H1 (cell line): ENCODE results near the gene TMEM9B. TPM values are rescaled to one million over a fixed set of nuclear protein-coding genes. Genes with fewer than 3 reads are reported as not detected.

Experiments
- CTCF ChIA-PET: fragments of 300-600 bp; sonication (Branson Sonifier 250); formaldehyde crosslinking; loops from one replicate; lab custom pipeline; 2021; ENCODE audit not compliant: partially characterized antibody; lab: Charles Lee
- POLR2A ChIA-PET: fragments of 300-600 bp; sonication (Branson Sonifier 250); formaldehyde crosslinking; loops from one replicate; lab custom pipeline; 2021; ENCODE audit warnings: inconsistent platforms; ENCODE audit not compliant: partially characterized antibody; lab: Charles Lee
- DNase-seq, 2 experiments: peaks; one replicate each; pipeline versions ENCODE4 v3.0.0 to v3.0.0-alpha.2; 2010 to 2022; ENCODE audit warnings: low spot score in 2 of 2, low read depth in 1 of 2, mixed read lengths in 1 of 2
- FAIRE-seq: peaks from 2 replicates; lab custom pipeline; 2011; peaks lifted over from hg19 to GRCh38; lab: Jason Lieb, UNC
- H2AFZ ChIP-seq: 2 replicates; pipeline ENCODE4 v1.8.1; 2012; ENCODE audit warnings: low read length, inconsistent platforms
- H2AK5ac ChIP-seq: 2 replicates; pipeline ENCODE4 v1.6.1; 2013; ENCODE audit warnings: low read depth, low read length
- H2BK120ac ChIP-seq: replicated peaks from 2 replicates; pipeline ENCODE3; 2013; ENCODE audit warnings: low read depth, low read length, inconsistent platforms
- H2BK12ac ChIP-seq: 2 replicates; pipeline ENCODE4 v1.6.1; 2013; ENCODE audit warnings: low read depth, low read length
- H2BK15ac ChIP-seq: 2 replicates; pipeline ENCODE4 v1.6.1; 2013; ENCODE audit warnings: low read length
- H2BK20ac ChIP-seq: 2 replicates; pipeline ENCODE4 v1.6.1; 2013; ENCODE audit warnings: low read length
- H2BK5ac ChIP-seq: 2 replicates; pipeline ENCODE4 v1.6.1; 2013; ENCODE audit warnings: low read depth, low read length
- H3K14ac ChIP-seq: 2 replicates; pipeline ENCODE4 v1.6.1; 2013; ENCODE audit warnings: inconsistent platforms; ENCODE audit not compliant: insufficient read length
- H3K18ac ChIP-seq: 2 replicates; pipeline ENCODE4 v1.6.1; 2013; ENCODE audit warnings: low read length; ENCODE audit errors: extremely low read depth
- H3K23ac ChIP-seq: 2 replicates; pipeline ENCODE4 v1.6.1; 2013; ENCODE audit warnings: inconsistent platforms; ENCODE audit not compliant: insufficient read length
- H3K23me2 ChIP-seq: 2 replicates; pipeline ENCODE4 v1.6.1; 2013; ENCODE audit warnings: low read depth, low read length
- H3K27ac ChIP-seq: 2 replicates; pipeline ENCODE4 v1.6.1; 2011; ENCODE audit warnings: low read depth, low read length, inconsistent platforms
- H3K27me3 ChIP-seq, 4 experiments: replicated peaks in 1 of 4; 1 replicate in 1 of 4; 2 replicates in 3 of 4; pipeline versions ENCODE4 v1.6.1 to v1.8.1; 2011 to 2013; ENCODE audit warnings: low read length in 3 of 4, mild to moderate bottlenecking in 3 of 4, inconsistent platforms in 2 of 4, mixed read lengths in 2 of 4, moderate library complexity in 1 of 4; ENCODE audit not compliant: control insufficient read depth in 3 of 4, insufficient read depth in 3 of 4; ENCODE audit errors: extremely low read depth in 1 of 4
- H3K36me3 ChIP-seq, 4 experiments: 2 replicates each; pipeline versions ENCODE4 v1.6.1 to v1.8.1; 2011 to 2013; ENCODE audit warnings: mild to moderate bottlenecking in 4 of 4, low read length in 3 of 4, moderate library complexity in 2 of 4, control low read depth in 1 of 4, inconsistent platforms in 1 of 4; ENCODE audit not compliant: insufficient read depth in 4 of 4, control insufficient read depth in 2 of 4
- H3K4ac ChIP-seq: replicated peaks from 2 replicates; pipeline ENCODE3; 2013; ENCODE audit warnings: low read length, low read depth, mixed read lengths, inconsistent platforms; ENCODE audit not compliant: insufficient read length
- H3K4me1 ChIP-seq, 4 experiments: replicated peaks in 1 of 4; 1 replicate in 1 of 4; 2 replicates in 3 of 4; pipeline versions ENCODE4 v1.6.1 to v1.8.1; 2011 to 2013; ENCODE audit warnings: low read length in 3 of 4, inconsistent platforms in 2 of 4, mixed read lengths in 1 of 4; ENCODE audit not compliant: insufficient read depth in 4 of 4, control insufficient read depth in 3 of 4
- H3K4me2 ChIP-seq, 2 experiments: 2 replicates each; pipeline versions ENCODE4 v1.6.1 to v1.8.1; 2011 to 2013; ENCODE audit warnings: low read depth in 2 of 2, low read length in 2 of 2, control low read depth in 1 of 2, inconsistent platforms in 1 of 2, mild to moderate bottlenecking in 1 of 2; ENCODE audit not compliant: insufficient read depth in 1 of 2
- H3K4me3 ChIP-seq, 4 experiments: fragments of 200-600, 300-600 bp in 1 of 4; sonication (generic), shearing (Covaris generic), sonication (Bioruptor Twin) in 1 of 4; 2 replicates each; pipeline versions ENCODE4 v1.5.1 to v1.8.1; 2011 to 2016; ENCODE audit warnings: low read length in 4 of 4, low read depth in 3 of 4, control low read depth in 2 of 4, inconsistent platforms in 2 of 4, mild to moderate bottlenecking in 2 of 4, mixed read lengths in 1 of 4, moderate library complexity in 1 of 4; ENCODE audit not compliant: insufficient read depth in 2 of 4; ENCODE audit errors: extremely low read depth in 1 of 4
- H3K56ac ChIP-seq: replicated peaks from 2 replicates; pipeline ENCODE3; 2013; ENCODE audit warnings: low read depth, mild to moderate bottlenecking, mixed read lengths, low read length, inconsistent platforms; ENCODE audit not compliant: insufficient read length
- H3K79me1 ChIP-seq: 2 replicates; pipeline ENCODE4 v1.6.1; 2013; ENCODE audit warnings: low read depth, low read length, control low read depth
- H3K79me2 ChIP-seq, 2 experiments: 2 replicates each; pipeline versions ENCODE4 v1.6.1 to v1.8.1; 2012 to 2013; ENCODE audit warnings: low read length in 2 of 2, mild to moderate bottlenecking in 2 of 2, inconsistent platforms in 1 of 2; ENCODE audit not compliant: insufficient read depth in 2 of 2, control insufficient read depth in 1 of 2
- H3K9ac ChIP-seq, 4 experiments: replicated peaks in 1 of 4; 1 replicate in 1 of 4; 2 replicates in 3 of 4; pipeline versions ENCODE4 v1.6.1 to v1.8.1; 2011 to 2013; ENCODE audit warnings: low read depth in 3 of 4, low read length in 3 of 4, control low read depth in 2 of 4, mild to moderate bottlenecking in 2 of 4, moderate library complexity in 2 of 4, inconsistent platforms in 1 of 4; ENCODE audit errors: extremely low read depth in 1 of 4
- H3K9me3 ChIP-seq, 2 experiments: 2 replicates each; pipeline versions ENCODE4 v1.6.1 to v1.8.1; 2012 to 2013; ENCODE audit warnings: mild to moderate bottlenecking in 2 of 2, moderate library complexity in 2 of 2, control low read depth in 1 of 2, inconsistent platforms in 1 of 2, low read depth in 1 of 2, low read length in 1 of 2, mixed read lengths in 1 of 2; ENCODE audit not compliant: insufficient read depth in 2 of 2
- H4K20me1 ChIP-seq, 2 experiments: replicated peaks in 1 of 2; 2 replicates each; pipeline versions ENCODE3 to v1.8.1; 2011 to 2013; ENCODE audit warnings: inconsistent platforms in 2 of 2, low read length in 2 of 2, mild to moderate bottlenecking in 1 of 2; ENCODE audit not compliant: insufficient read depth in 2 of 2, control insufficient read depth in 1 of 2
- H4K5ac ChIP-seq: 2 replicates; pipeline ENCODE4 v1.6.1; 2013; ENCODE audit warnings: low read length, low read depth, mixed read lengths, inconsistent platforms; ENCODE audit not compliant: insufficient read length
- H4K8ac ChIP-seq: 2 replicates; pipeline ENCODE4 v1.8.0; 2013; ENCODE audit warnings: mild to moderate bottlenecking, moderate library complexity, low read length, inconsistent platforms; ENCODE audit not compliant: insufficient read depth; ENCODE audit errors: extremely low read depth
- H4K91ac ChIP-seq: replicated peaks from 2 replicates; pipeline ENCODE3; 2013; ENCODE audit warnings: low read length, mixed read lengths, inconsistent platforms; ENCODE audit not compliant: insufficient read length
- CREB1 ChIP-seq: IDR thresholded peaks from 2 replicates; pipeline ENCODE4 v1.6.1; 2012; ENCODE audit warnings: inconsistent platforms
- JUN ChIP-seq: IDR thresholded peaks from 2 replicates; pipeline ENCODE4 v1.6.1; 2011; ENCODE audit warnings: low read depth, mild to moderate bottlenecking, improper control_type of control experiment, low read length
- JUND ChIP-seq: IDR thresholded peaks from 2 replicates; pipeline ENCODE4 v1.6.1; 2011; ENCODE audit warnings: mild to moderate bottlenecking, improper control_type of control experiment, low read length
- NRF1 ChIP-seq: IDR thresholded peaks from 2 replicates; pipeline ENCODE4 v1.6.1; 2011; ENCODE audit warnings: mild to moderate bottlenecking, low read depth, low read length, improper control_type of control experiment
- SP2 ChIP-seq: IDR thresholded peaks from 2 replicates; pipeline ENCODE4 v1.6.1; 2012; ENCODE audit warnings: mild to moderate bottlenecking, low read length, inconsistent platforms
- TAF7 ChIP-seq: optimal IDR thresholded peaks from 2 replicates; pipeline ENCODE3; 2011; ENCODE audit warnings: low read depth, mild to moderate bottlenecking, inconsistent platforms, low read length, moderate library complexity, borderline replicate concordance
- YY1 ChIP-seq: IDR thresholded peaks from 2 replicates; pipeline ENCODE4 v1.6.1; 2011; ENCODE audit warnings: low read depth, mild to moderate bottlenecking, low read length
- whole genome bisulfite sequencing, 2 experiments: shearing (Covaris generic) in 1 of 2; methylation state at CpG; one replicate each; pipeline versions ENCODE4 v1.1.6 to v1.1.7; 2013 to 2015; ENCODE audit warnings: low lambda C conversion rate in 2 of 2, mixed read lengths in 2 of 2, inconsistent platforms in 1 of 2, low coverage in 1 of 2, missing lambda C conversion rate in 1 of 2; ENCODE audit not compliant: insufficient replicate concordance in 2 of 2, insufficient coverage in 1 of 2, insufficient read length in 1 of 2; ENCODE audit errors: extremely low coverage in 1 of 2, missing lambda C conversion rate in 1 of 2; 5-methylcytosine and 5-hydroxymethylcytosine counted together
- polyA plus RNA-seq, 7 experiments: library from polyadenylated mRNA; depleted of rRNA in 3 of 7; stranded (reverse) in 5 of 7; unstranded in 2 of 7; fragments of >200 nt in 5 of 7; fragments of 200-250 nt in 2 of 7; gene quantifications; 1 replicate in 5 of 7; 2 replicates in 1 of 7; 4 replicates in 1 of 7; pipeline versions ENCODE4 v1.2.1 to v1.2.3, GENCODE V29; 2011 to 2013; ENCODE audit warnings: missing spikeins in 2 of 7, mixed read lengths in 2 of 7
- total RNA-seq: library from RNA; stranded (reverse); fragmentation: NEBNext Ultra II Directional; extraction: Animal tissue kit (Norgen Biotek cat#: 25700); gene quantifications from 2 replicates; pipeline ENCODE4 v1.2.1, GENCODE V29; 2021

The TMEM9B gene
- total and polyA plus RNA-seq, 2 of the 8 experiments (the other 6 are each of a cell fraction or from before 2014, with no cell fraction given), result 8.3 to 9.4 TPM

- no peak overlapping the region for H2BK12ac ChIP-seq
- H3K27ac ChIP-seq, result no peak overlapping the region
- ChIA-PET POLR2A (interaction anchor here (0.6 to 1.4 kb wide), 4 partner anchors 9 to 1377 kb away, joined by 3 read pairs; partner anchors contain the start of gene TMEM9B), CTCF (interaction anchor here (0.5 to 3.4 kb wide), 6 partner anchors 11 to 75 kb away, joined by 3 to 20 read pairs (median 7); no protein-coding TSS in a partner anchor)
- no peaks in the 10 kb centered on the region for H3K4me1 ChIP-seq
- H3K9me3 ChIP-seq, result no peaks in the 10 kb centered on the region
- no peak for TF ChIP-seq CREB1
- TF ChIP-seq YY1, result no peak
- TF ChIP-seq SP2, result no peak
- no peak for TF ChIP-seq JUN
- no peak for TF ChIP-seq TAF7
- TF ChIP-seq JUND, result no peak
- no peak for TF ChIP-seq NRF1
- no peaks in the 10 kb centered on the region; the same call in 1 of the 2 replicates for H3K79me1 ChIP-seq
- no peak overlapping the region for H2BK20ac ChIP-seq
- no peak overlapping the region; the same call in 1 of the 2 replicates for H4K8ac ChIP-seq
- peaks cover under 1 to 14% (median 5%) of the 10 kb centered on the region in 4 experiments; a peak in 5 of 8 replicates for H3K36me3 ChIP-seq
- no peak overlapping the region for H3K18ac ChIP-seq
- no peak for DNase-seq
- no peak overlapping the region for H3K9ac ChIP-seq
- no peaks in the 10 kb centered on the region for H3K23me2 ChIP-seq
- H4K91ac ChIP-seq, result no peak overlapping the region
- H2BK15ac ChIP-seq, result no peak overlapping the region
- H3K14ac ChIP-seq, result no peak overlapping the region
- no peak overlapping the region for H3K4ac ChIP-seq
- H3K56ac ChIP-seq, result no peak overlapping the region
- H3K4me2 ChIP-seq, result no peak overlapping the region
- no peak for FAIRE-seq
- no peak overlapping the region for H4K5ac ChIP-seq
- no peak overlapping the region for H2BK5ac ChIP-seq
- 91% methylated on average over 5 of the region's 5 CpGs; no CpG with 5 or more reads in 1 of the 2 experiments for WGBS, 2 experiments
- no peak overlapping the region for H3K23ac ChIP-seq
- no peaks in the 10 kb centered on the region for H4K20me1 ChIP-seq
- H3K79me2 ChIP-seq, result no peaks in the 10 kb centered on the region
- no peak overlapping the region for H2AK5ac ChIP-seq
- no peak overlapping the region for H3K4me3 ChIP-seq
- no peak overlapping the region for H2BK120ac ChIP-seq
- no peaks in the 10 kb centered on the region for H3K27me3 ChIP-seq
- H2AFZ ChIP-seq, result no peak overlapping the region
Measured at GRCh38 chr11:8926236-8926635, 38.0 kb downstream of the TMEM9B start.
